Smooth muscle cell of the brain vasculature (primary cell): ENCODE measurements around the gene MYO16.

Experiments
- DNase-seq: peaks from one replicate; pipeline ENCODE4 v3.0.0-alpha.2; 2012; ENCODE audit warnings: low read depth, low spot score

MYO16 gene

DNA sequence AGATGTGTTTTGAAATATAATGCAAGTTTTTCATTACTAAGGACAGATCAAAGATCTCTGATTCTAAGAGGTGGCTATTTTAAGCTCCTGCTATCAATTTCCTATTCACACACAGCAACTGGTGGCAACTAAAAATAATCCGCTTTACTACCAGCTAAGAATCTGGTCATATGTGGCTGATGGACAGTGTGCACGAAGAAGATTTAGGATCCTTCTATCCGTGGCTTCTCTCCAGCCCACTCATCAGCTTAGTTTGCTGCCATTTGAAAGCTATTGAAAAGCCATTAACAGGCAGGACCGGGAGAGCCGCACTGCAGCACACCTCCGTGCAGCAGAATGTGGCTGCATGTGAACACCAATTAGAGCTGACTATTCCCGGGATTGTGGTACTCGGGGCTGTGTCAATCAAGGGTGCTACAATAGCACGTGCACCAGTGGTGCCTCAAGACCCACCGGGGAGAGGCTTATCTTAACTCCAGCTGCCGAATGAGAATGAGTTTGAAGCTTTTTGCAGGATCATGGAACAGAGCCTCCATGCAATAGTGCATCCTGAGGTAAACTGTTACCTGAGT lies at the start of gene MYO16:
TSS of gene MYO16 (plus strand) at position 431 of the 572 bp plus-strand sequence. CDS start 234 bp downstream, outside the sequence.
- no peak for DNase-seq

DNA sequence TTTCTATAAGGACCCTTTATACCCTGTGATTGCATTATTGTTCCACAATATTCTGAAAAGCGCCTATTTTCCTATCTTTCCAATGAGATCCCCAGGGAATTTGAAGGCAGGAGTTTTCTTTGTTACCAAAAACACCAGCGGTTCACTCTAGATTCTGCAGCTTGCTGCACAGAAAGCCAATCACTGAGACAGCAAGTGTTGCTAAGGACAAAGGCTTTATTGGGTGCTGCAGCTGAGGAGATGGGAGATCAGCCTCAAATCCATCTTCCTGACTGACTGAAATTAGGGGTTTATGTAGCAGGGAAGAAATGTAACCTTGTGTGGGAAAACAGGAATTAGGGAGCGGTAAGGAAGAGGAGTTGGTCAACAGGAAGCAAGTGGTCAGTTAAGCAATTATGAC lies 42.6 kb upstream of the MYO16 start:
- DNase-seq: no peak

DNA sequence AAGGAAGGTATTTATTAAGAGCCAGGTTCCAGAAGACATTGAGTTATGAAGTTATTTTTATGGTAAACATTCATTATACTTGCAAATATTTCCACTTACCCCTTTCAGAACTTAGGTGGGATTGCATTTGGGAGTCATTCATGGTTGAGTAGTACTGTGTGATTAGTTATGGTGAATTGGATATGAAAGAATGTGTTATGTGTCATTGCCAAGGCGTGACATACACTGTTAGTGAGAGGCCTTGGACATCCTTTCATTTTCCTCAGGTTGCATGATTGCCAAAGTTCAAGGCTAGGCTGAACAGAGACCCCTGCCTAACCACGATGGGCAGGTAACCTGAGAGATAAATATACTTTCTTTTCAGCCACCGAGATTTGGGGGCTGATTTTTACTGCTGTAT lies 40.9 kb upstream of the MYO16 start:
- DNase-seq: no peak

- no peak for DNase-seq
These were observed 35.3 kb upstream of the MYO16 start for GRCh38 chr13:108594153-108594552.

- no peak for DNase-seq
These were observed 33.8 kb upstream of the MYO16 start for GRCh38 chr13:108595436-108596274.

DNA sequence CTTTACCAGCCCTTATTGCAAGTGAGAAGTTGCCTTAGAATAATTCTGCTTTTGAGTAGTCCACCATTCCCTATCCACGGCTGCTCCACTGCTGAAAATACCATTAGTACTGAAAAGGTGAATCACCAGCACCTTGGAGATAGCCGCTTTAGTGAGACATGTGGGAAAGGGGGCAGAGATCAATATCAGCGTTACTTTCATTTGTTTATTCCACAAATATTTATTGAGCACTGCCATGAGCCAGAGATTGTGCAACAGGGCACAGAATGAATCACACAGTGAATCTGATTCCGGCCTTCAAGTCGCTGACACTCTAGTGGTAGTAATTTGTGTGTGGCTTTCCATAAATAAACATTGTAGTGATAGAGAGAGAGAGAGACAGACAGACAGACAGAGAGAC lies 31.5 kb upstream of the MYO16 start:
- no peak for DNase-seq

DNA sequence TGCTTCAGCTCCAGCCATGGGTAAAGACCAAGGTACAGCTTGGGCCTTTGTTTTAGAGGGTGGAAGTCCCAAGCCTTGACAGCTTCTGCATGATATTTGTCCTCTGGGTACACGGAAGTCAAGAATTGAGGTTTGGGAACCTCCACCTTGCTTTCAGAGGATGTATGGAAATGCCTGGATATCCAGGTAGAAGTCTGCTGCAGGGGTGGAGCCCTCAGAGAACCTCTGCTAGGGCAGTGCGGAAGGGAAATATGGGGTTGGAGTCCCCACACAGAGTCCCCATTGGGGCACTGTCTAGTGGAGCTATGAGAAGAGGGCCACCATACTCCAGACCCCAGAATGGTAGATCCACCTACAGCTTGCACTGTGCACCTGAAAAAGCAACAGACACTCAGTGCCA lies 23.0 kb upstream of the MYO16 start:
- DNase-seq: no peak

GRCh38 chr13:108609353-108609752 lies 20.1 kb upstream of the MYO16 start:
- DNase-seq: peak; percentile 9

GRCh38 chr13:108610507-108610906 lies 18.9 kb upstream of the MYO16 start:
- DNase-seq: no peak

DNA sequence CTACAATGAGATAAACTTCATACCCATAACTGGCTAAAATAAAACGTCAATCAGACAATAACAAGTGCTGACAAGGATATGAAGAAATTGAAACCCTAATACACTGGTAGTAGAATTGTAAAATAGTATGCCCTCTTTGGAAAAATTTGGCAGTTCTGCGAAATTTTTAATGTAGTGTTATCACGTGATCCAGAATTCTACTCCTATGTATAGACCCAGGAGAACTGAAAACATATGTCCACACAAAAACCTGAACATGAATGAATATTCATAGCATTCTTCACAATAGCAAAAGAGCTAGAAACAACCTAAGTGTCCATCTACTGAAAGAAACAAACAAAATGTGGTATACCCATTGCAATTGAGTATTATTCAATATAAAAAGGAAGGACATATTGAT lies 14.2 kb upstream of the MYO16 start:
- no peak for DNase-seq

DNA sequence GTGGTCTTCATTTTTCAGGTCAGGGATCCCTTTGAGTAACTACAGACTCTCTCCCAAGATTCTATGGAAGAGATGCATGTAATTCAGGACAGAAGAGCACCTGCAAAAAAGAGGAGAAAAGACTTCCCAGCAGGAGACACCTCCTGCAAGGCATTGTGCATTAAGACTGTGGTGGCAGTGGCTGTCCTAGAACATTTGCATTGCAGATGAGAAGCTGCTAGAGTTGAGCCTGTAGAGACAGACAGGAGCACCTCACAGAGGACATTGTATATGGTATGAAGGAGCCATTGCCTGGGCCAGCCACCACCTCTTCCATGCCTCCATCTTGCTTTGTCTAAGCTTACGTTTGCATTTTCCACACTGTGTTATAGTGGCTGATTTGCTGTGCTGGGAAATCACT lies 11.2 kb upstream of the MYO16 start:
- no peak for DNase-seq

- DNase-seq: no peak
These were observed 7.9 kb upstream of the MYO16 start for GRCh38 chr13:108621462-108621861.

DNA sequence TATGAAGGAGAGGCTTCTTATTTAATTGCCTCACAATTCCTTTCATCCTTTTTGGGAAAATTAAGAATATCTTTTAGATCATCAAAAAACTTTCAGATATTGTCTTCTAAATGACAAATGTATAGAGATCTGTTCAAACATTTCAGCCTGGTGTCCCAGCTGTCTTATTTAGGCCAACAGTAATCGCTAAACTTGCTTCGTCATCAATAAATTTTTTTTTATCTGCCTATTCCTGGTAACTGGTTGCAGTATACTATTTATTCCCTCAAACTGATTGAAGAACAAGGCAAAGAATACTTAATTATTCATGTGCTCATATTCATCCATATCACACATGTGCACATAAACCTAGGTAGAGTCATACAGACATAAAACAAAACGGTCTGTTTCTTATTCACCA lies 5.3 kb upstream of the MYO16 start:
- DNase-seq: no peak

DNA sequence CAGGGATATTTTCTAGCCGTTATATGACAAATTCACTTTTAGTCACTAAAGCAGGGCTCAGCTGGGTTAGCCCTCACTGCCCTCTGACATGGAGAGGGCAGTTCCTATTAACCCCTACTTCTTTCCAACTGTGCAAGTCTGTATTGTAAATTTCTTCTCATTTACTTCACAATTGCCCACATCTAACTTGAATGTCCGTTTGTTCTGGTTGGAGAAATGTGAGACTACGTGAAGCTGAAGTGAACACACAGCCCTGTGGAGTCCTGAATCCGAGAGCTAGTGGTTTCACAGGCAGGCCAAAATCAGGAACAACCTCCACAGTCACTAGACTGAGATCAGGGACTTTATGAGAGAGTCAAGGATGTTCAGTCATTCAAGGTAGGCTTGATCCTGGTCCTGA lies 4.4 kb upstream of the MYO16 start:
- DNase-seq: no peak

DNA sequence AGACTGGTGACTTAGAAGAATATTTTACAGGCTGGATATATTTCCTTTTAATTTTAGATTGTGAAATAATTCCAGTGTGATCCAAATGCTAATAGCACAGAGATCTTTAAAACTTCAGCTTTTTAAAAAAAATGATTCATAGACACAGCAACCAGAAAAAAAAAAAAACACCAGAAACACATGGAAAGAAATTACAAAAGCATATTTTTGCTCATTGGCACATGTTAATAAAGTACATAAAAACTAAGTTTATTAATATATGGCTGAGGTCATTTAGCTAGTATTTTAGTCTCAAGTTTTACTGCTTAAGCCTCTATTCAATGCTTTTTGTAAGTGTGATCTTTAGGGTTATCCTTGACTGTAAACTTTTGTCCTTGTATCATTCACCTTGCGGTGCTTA lies 577 bp downstream of the MYO16 start:
- no peak for DNase-seq

- DNase-seq: no peak
These were observed 3.3 kb downstream of the MYO16 start for GRCh38 chr13:108632649-108633167.

- no peak for DNase-seq
These were observed 9.5 kb downstream of the MYO16 start for GRCh38 chr13:108638901-108639300.

DNA sequence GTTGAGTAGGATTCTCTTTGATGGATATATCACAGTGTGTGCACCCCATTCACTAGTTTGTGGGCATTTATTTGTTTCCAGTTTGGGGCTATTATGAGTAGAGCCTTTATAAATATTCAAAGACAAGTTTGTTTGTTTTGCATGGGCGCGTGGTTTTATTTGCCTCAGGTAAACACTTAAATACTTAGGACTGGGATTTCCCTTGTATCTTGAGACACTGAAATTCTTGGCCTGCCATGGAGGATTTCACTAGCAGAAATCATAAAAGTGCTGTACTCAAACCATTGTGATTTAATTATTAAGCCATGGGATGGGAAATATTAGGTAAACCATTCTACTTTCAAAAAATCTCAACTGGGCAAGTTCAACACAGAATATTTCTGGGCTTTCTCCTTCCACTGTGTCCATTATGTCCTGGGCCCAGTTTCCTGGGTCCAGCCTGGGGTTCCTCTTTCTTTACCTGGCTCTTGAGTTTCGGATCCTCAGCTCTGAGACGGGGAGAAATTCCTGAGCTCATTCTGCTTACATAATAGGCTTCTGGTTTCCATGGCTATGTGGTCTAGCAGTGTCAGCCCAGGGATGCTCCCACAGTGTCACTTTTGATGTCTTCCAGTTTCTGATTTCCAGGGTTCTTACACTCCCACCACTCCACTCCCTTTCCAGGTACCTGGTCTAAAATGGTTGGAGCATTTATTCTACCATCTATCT lies 14.4 kb downstream of the MYO16 start:
- no peak for DNase-seq

GRCh38 chr13:108645376-108645775 lies 16.0 kb downstream of the MYO16 start:
- DNase-seq: no peak

DNA sequence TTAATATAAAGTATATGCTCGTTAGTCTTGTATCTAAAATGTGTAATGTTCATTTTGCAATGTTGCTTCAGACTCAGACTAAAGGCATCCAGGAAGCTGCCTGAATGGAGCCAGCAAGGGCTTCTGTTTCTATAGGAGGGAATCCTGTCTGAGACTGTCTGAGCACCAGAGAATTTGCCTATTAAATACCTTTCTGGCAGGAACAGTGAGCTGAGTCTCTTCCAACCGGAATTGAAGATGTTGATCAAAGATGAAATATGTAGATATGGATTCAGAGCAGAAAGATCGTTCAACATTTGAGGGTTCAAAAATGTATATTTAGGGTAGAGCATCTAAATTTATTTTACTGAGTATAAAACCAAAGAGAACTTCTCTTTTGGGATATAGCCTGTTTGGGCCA lies 20.9 kb downstream of the MYO16 start:
- DNase-seq: no peak

- DNase-seq: no peak
These were observed 27.3 kb downstream of the MYO16 start for GRCh38 chr13:108656742-108657141.

DNA sequence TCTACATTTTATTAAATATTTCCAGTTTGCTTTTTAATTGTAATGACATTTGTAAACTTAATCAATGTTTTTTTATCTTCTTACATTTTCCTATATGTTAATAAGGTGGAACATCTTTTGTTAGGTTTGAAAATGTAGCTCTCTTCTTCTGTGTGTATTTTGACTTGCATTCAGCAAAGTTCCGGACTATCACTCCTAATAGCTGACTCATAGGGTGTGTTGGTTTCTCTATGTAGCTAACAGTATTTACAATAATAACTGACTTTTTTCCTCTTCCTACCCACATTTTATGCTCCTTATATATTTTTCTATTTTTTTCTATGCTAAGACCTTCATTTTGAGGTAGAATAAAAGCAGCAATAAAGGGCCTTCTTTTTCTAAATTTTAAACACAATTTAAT lies 28.1 kb downstream of the MYO16 start:
- no peak for DNase-seq

DNA sequence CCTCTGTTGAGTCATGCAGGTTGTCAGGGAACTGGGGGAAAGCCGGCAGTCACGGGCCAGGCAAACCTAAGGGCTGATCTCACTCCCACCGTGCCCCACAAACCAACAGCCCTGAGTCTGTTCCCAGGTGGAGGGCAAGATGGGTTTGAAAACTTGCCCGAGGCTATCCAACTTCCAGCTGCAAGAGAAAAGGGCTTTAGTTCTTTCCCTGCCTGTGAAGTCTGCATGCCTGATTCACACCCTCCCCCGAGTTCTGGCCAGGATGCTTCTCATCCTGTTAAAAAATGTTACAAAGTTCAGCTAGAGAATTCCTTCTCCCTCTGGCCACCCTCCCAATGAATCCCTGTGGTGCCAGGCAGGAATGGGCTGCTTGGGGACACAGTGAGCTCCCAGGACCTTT lies 33.1 kb downstream of the MYO16 start:
- DNase-seq: no peak
